NCI-H774 (cell line): ENCODE results near the gene MSRB3.
"Not testable (repeated sequence)": the region's sequence is repeated elsewhere in the genome, so short reads cannot be mapped to it uniquely, and the experiment has no call there.

Source experiments
- DNase-seq: peaks from one replicate; lab custom pipeline; 2025; lab: John Stamatoyannopoulos, UW

MSRB3 gene

DNA sequence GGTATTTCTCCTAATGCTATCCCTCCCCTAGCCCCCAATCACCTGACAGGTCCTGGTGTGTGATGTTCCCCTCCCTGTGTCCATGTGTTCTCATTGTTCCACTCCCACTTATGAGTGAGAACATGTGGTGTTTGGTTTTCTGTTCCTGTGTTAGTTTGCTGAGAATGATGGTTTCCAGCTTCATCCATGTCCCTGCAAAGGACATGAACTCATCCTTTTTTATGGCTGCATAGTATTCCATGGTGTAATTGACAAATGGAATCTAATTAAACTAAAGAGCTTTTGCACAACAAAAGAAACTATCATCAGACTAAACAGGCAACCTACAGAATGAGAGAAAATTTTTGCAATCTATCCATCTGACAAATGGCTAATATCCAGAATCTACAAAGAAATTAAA is 178.9 kb downstream of the MSRB3 start:
- DNase-seq: not testable (repeated sequence)

DNA sequence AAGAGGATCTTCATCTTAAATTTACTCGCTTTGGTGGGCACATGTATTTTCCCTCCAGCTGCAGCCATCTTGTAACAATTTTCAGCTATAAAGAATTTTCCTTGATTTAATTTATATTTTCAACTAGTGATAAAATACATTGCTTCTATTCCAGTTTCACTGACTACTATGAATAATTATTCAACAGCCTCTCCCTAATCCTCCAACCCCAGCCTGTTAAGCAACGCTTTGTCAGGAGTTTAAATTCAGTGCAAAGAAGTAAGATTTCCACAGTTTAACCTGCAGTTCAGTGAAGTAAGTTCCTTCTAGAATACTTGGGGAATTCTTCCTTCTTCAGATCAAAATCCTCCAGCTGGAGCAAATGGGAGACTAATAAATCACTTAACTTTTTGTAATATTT is 180.2 kb downstream of the MSRB3 start:
- no peak for DNase-seq

DNA sequence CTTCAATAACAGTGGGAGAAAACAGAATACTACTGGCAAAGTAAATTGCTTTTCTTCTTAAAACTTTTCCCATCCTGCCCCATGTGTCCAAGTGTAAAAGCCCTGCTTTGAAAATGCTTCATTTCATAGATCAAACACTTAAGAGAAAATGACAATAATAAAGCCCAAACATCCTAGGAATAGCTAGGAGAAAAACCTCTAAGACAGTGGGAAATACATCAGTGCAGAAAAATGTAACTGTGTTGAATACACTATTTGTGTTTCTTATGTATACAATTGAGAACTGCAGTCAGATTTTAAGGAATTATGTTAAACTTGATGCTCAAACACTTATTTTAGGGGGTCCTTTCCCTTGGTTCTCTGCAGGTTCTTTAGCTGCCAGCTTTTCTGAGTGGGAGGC is 181.1 kb downstream of the MSRB3 start:
- DNase-seq: no peak

DNA sequence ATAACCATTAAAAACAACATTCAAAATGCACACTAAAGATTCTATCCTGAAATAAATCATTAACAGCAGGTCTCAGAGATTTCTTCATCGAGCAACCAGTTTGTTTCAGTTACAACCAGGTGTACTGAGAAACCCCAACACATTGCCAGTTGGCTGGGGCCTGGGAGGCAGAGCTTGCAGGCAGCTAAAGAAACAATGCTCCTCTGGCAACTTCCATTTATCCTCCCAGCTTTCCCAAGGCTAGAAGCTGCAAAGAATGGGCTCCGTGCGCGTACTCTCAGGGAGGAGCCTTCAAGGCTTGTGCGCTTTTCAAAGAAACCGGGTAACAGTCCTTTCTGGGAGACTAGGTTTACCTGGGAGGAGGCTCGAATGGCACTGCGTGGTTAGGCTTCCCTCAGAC is 181.6 kb downstream of the MSRB3 start:
- DNase-seq: no peak

DNA sequence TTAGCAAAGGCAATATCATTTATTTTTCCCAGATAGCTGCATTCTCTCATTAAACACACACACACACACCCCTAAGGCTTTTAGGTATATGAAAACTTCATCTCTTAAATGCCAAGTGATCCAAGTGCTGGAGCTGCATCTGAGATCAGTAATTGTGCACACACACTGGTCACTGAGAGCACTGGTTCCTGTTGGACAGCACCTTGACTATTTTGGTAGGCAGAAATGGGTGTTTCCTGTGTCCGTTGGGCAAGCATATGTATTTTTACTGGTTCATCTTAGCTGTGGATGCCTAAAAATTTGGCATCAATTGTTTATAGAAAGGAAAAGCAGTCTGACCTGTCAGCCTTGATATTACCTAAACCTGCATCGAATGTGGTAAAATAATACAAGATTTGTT is 182.5 kb downstream of the MSRB3 start:
- DNase-seq: no peak

DNA sequence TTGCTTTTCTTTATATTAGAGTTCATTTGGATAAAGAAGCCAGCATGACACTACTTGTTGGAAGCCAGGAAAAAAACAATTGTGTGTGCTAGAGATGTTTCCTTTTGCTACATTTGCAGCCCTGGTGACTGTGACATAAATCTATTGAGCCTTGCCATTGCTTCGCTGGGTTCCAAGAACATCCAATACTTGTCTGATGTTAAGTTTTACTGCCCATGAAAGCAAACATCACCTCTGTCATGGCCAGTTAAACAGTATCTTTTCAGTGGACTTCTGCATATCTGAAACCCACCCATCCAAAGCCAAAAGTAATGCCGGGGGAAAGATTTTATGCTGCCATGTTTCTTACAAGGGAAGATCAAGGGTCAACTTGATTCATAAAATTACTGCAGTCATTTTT is 184.0 kb downstream of the MSRB3 start:
- DNase-seq: no peak

DNA sequence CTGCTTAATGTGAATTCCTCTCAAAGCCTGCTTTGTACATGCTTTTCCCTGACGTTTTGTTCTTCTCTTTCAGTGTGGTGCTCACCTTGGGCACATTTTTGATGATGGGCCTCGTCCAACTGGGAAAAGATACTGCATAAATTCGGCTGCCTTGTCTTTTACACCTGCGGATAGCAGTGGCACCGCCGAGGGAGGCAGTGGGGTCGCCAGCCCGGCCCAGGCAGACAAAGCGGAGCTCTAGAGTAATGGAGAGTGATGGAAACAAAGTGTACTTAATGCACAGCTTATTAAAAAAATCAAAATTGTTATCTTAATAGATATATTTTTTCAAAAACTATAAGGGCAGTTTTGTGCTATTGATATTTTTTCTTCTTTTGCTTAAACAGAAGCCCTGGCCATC is 184.6 kb downstream of the MSRB3 start:
- DNase-seq: no peak

DNA sequence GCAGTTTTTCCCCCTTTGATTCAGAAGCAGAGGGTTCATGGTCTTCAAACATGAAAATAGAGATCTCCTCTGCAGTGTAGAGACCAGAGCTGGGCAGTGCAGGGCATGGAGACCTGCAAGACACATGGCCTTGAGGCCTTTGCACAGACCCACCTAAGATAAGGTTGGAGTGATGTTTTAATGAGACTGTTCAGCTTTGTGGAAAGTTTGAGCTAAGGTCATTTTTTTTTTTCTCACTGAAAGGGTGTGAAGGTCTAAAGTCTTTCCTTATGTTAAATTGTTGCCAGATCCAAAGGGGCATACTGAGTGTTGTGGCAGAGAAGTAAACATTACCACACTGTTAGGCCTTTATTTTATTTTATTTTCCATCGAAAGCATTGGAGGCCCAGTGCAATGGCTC is 185.1 kb downstream of the MSRB3 start:
- DNase-seq: no peak

DNA sequence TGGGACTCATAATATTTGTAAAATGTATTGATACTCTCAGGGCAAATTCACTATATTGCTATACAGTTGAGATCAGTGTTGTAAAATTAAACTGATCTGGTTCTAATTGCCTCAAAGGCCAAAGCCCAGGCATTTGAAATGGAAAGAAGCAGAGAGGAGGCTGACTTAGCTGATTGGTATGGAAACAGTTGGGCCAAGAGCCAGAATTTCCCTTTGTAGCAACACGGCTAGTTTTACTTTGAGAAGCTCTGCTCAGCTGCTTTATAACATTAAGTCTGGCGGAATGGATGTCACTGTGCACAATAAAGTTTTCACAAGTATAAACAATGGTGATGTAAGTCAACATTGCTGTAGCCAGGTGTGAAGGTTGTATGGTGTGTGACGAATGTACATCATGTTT is 186.4 kb downstream of the MSRB3 start:
- no peak for DNase-seq

DNA sequence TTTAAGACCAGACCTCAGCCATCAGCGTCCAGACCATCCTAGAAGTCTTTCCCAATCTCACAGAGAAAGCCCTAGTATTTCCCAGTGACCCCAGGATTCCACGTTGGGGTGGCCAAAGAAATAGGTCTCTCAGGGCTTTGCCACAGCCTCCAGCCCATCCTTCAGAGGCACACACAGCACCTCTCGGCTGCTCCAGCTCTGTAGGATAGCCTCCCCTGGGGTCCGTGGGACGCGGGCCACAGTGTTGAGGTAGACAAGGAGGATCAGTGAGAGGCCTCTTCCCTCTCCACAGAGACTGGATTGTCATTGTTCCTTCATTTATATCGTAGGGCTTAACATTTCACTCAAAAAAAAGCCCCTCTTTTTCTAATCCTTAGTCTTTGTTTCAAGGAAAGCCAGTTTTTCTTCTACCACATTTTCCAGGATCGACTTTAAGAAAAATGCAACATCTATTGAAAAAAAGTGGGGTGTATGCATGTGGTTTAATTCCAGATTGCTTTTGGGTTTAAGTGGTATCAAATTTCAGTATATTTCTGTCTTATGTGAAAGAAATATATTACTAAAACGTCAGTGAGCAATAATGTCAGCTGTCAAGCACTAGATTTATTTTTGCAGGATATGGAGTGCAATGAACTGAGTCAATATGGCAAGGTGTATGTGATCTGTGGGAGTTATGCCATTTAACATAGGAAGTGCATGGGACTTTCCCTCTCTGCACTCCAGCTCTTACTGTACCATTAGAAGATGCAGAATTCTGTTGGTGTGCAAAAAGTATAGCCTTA is 187.5 kb downstream of the MSRB3 start:
- no peak for DNase-seq

DNA sequence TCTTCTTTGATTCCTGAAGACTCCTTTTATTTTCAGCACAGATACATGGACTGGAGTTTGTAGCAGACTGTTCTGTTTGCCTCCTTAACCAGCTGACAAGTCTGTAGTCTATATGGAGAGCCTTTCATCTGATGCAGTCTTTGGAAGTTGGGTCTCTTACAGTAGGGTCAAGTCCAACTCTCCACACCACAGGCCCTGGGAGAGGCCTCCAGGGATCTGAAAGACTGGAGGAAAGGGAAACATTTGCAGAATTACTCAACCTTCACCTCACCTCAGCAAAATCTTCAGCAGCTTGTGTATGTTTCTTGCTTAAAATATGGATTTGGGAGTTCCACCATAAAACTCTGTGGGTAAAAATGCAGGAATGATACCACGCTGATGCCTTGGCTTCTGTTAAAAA is 188.4 kb downstream of the MSRB3 start:
- no peak for DNase-seq

DNA sequence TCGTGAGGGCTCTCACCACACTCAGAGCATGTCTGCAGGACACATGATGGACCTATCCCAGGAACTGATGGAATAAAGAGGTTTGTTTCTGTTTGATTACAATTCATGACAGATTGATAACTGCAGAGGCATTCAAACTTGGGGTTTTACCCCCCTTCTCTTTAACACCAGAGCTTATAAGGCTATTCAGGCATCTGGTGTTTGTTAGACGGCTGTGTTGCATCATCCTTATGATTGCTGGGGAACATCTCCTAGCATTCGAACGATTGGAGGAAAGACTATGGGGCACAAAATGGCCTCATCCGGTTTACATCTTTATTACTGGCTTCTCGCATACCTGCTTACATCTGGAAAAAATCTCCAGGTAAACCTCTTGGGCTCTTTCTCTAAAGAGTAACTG is 191.8 kb downstream of the MSRB3 start:
- DNase-seq: no peak

DNA sequence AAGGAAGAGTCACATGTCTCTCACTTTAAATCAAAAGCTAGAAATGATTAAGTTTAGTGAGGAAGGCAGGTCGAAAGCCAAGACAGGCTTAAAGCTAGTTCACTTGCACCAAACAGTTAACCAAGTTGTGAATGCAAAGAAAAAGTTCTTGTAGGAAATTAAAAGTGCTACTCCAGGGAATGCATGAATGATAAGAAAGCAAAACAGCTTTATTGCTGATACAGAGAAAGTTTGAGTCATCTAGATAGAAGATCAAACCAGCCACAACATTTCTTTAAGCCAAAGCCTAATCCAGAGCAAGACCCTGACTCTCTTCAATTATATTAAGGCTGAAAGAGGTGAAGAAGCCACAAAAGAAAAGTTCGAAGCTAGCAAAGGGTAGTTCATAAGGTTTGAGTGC is 193.6 kb downstream of the MSRB3 start:
- DNase-seq: no peak

DNA sequence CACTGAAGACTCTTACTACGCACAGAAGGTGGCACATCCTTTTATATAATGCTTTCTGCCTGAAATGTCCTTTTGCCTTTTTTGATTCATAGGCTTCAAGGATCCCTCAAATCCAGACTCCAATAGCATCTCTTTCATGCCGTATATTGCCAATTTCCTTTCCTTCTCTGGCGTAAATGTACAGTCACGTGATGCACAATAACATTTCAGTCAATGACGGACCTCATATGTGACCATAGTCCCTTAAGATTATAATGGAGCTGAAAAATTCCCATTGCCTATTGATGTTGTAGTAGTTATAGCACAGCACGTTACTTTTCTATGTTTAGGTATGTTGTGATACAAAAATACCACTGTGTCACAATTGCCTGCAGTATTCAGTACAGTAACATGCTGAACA is 196.3 kb downstream of the MSRB3 start:
- DNase-seq: no peak

DNA sequence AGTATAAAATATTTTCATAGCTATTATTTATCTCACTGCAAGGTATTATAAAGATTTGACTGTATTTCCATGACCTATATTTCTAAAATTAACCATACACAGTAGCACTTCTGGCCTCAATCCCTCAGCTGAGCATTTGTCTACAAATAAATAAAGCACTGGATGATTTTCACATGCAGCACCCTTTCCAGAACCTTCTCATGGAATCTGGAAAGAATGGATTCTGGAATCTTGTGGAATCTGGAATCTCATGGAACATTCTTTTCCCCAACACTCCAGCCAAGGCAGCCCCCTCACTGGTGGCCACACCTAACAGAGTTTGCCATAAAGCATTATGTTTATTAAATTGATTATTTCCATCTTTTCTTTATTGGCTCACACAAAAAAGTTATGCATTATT is 199.2 kb downstream of the MSRB3 start:
- no peak for DNase-seq

DNA sequence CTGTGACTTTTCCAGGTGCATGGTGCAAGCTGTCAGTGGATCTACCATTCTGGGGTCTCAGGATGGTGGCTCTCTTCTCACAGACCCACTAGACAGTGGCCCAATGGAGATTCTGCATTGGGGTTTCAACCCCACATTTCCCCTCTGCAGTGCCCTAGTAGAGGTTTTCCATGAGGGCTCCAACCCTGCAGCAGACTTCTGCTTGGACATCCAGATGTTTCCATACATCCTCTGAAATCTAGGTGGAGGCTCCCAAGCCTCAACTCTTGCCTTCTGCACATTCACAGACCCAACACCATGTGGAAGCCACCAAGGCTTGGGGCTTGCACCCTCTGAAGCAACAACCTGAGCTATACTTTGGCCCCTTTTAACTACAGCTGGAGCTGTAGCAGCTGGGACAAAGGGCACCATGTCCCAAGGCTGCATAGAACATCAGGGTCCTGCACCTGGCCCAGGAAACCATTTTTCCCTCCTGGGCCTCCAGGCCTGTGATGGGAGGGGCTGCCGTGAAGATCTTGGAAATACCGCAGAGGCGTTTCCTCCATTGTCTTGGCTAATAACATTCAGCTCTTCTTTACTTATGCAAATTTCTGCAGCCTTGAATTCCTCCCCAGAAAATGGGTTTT is 205.5 kb downstream of the MSRB3 start:
- not testable (repeated sequence) for DNase-seq

DNA sequence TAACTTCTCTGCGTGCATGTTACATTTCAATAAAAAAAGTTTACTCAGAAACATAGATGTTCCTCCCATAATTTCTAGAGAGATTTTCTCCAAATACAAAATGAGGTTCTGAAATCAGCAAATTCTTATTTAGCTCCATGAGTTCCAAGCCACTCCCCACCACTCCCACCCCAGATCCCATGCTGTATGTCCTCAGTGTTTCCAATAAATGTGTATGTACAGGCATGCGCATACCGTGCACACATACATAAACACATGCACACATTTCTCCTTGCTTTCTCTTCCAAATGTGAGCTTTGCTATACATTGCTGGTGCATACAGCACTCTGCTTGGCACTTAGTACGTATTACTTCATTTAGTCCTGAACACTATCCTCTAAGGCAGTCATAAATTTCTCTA is 209.7 kb downstream of the MSRB3 start:
- no peak for DNase-seq

DNA sequence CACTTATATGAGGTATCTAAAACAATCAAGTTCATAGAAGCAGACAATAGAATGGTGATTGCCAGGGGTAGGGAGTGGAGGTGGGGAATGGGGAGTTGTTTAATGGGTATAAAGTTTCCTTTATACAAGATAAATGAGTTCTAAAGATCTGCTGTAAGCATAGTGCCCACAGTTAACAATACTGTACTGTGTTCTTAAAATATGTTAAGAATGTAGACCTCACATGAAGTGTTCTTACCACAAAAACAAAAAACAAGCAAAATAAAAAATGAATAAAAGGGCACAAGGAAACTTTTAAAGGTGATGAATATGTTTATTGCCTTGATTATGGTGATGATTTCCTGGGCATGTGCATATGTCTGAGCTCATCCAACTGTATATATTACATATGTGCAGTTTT is 211.8 kb downstream of the MSRB3 start:
- no peak for DNase-seq

DNA sequence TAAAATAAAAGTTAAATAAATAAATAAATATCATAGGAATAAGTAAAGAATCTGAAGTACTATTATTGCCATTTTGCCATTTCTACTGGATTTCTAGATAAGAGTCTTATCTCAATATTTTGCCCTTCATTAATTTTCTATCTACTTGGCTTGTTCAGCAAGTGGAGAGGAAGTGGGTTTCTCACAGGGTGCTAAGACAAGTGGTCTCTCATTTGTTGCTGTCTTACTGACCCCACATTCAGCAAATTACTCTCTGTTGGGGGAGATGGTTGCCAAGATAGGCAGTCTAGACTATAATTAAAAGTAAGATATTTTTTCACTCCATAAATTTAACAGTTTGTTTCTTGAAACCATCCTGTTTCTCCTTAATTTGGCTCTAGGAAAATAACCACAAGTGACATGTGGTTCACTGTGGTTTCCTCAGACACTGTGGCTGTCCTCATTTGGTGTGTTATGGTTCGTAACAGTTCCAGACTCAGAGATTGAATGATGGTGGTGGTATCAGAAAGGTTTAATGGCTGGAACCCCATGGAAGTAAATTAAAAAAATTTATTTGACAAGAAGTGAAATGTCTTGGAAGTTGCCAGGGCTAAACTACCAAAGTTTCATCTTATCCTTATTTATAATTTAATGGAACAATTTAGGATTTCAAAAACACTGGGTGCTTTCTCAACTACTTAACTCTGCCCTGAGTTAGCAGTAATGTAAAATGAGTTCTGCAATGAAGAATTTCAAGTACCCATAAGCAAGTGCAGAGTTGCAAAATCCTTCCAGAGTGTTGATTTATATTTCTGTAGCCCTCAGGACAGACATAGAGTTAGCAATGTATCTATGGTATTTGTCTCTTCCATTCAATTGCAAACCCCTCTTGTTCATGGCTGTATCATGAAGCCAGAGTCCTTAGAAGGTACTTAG is 214.8 kb downstream of the MSRB3 start:
- DNase-seq: no peak

DNA sequence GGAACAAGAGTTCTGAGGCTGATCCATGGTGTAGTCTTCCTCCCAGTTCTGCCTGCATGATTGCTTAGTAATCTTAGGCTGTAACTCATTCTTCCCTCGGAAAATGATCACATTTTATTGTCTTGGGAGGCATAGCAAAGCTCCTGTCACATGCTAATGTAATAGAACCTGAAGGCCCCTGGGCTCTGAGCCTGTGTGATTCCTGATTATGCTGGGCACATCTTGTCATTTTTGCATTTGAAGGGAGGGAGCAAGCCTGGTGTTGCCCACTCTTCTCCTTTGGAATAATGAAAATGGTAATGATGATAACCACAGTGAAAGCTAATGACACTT is 215.4 kb downstream of the MSRB3 start:
- no peak for DNase-seq

DNA sequence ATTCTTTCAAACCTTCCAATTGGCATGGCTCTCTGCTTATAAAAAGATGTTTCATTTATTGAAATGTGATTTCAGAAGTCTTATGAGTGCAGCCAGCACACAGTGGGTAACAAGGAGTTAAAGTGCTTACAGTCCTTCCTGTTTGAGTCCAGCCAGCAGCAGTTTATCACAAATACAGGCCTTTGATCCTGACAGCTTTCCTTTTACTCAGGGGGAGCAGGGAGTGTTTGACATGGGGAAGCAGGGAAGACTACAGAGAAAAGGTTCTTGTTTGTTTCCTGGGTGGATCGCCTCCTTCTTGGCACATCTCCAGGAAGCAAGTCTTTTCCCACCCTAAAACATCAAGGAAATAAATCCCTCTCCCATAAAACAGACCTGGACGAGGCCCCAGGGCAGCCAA is 216.1 kb downstream of the MSRB3 start:
- no peak for DNase-seq

DNA sequence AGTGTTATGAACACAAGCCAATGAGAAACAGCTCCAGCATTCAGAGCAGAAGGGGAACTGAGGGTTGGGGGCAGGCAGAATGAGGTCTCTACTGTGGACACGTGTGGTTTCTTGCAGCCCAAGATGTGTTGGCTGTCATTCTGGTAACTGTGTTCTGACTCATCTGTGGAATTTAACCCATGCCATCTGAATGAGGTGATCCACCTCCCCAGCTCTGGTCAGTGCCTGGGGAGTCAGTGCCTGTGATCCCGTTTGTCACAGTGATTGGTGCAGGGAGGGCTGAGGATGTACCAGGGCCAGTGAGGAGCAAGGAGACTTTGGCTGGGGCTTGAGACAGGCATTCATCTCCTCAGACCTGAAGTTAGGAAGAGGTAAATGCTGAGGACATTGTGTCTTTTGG is 216.8 kb downstream of the MSRB3 start:
- no peak for DNase-seq

DNA sequence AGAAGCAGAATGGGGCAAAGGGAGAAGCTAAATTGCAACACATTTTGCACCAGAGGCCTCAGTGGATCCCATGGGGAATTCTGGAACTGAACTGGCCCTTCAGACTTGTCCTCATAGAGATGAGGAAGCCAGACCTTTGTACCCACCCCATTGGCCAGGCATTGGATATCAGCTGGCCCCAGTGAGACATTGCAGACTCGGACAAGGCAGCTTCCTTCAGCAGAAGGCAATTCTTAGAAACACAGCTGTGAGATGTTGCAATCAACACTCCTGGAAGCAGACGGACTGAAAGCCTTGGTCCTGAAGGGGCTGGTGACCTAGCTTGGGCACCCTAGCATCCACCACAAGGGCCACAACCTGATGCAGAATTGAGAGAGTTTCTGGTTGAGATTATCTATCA is 218.1 kb downstream of the MSRB3 start:
- DNase-seq: no peak
